ENCODE results near the gene CALN1.

Gene CALN1

DNA sequence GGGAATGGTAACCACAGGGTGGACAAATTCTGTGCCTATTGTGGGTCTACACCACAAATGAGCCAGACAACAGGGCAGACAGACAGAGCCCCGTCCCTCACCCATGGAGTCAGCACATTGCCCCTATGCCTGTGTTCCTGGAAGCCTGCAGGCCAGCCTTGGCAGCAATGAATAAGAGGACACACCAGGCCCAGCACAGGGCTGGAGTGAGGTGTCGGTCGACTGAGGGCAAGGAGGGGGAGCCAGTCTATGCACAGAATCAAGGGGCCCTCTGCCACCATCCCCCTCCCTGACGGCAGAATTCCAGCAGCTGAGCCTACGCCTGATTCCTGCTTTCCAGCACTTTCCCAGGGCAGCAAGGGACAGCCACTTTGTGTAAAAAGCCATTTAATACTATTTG is 98.2 kb downstream of the CALN1 start:
- no peak for DNase-seq (ENCODE audit: low read depth)
- no peak overlapping the region for H3K4me3 ChIP-seq (replicated peaks; ENCODE audit: low read depth, low read length)
- TF ChIP-seq, protein P1, sequence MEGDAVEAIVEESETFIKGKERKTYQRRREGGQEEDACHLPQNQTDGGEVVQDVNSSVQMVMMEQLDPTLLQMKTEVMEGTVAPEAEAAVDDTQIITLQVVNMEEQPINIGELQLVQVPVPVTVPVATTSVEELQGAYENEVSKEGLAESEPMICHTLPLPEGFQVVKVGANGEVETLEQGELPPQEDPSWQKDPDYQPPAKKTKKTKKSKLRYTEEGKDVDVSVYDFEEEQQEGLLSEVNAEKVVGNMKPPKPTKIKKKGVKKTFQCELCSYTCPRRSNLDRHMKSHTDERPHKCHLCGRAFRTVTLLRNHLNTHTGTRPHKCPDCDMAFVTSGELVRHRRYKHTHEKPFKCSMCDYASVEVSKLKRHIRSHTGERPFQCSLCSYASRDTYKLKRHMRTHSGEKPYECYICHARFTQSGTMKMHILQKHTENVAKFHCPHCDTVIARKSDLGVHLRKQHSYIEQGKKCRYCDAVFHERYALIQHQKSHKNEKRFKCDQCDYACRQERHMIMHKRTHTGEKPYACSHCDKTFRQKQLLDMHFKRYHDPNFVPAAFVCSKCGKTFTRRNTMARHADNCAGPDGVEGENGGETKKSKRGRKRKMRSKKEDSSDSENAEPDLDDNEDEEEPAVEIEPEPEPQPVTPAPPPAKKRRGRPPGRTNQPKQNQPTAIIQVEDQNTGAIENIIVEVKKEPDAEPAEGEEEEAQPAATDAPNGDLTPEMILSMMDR (IDR thresholded peaks at IDR 0.05; ENCODE audit: low read length, missing control alignments): no peak

DNA sequence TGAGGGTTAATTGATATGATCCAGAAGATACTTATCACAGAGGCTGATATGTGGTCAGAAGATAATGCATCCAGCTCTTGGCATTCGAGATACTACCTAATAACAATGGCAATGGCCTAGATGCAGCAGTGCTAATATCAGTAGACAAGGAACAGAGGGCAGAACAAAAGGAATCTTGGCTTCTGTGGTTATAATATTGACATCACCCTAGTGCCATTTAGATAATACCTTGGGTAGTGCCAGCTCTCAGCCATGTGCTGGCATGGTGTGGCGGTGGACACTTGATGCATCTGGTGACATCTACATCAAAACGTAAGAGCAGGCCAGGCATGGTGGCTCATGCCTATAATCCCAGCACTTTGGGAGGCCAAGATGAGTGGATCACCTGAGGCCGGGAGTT is 101.8 kb downstream of the CALN1 start:
- no peak for DNase-seq (ENCODE audit: low read depth)
- TF ChIP-seq, protein P1 (IDR thresholded peaks at IDR 0.05; ENCODE audit: low read length, missing control alignments): no peak
- no peak overlapping the region for H3K4me3 ChIP-seq (replicated peaks; ENCODE audit: low read depth, low read length)

DNA sequence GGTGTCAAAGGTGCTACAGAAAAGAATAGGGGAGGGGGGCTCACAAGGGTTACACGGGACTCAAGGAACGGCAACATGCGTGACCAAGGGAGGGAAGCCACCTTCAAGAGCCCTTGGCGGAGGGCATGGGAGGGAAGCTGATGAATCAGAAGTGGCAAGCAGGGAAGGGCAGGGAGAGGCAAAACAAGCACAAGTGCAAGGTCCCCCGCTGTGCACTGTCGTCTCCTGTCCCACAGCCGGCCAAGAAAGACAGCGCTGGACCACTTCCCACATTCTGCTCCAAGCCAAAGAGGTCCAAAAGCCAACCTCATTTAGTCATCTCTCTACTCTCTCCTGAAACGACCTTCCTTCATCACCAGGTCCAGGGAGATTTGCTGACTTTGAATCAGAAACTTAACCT is 102.7 kb downstream of the CALN1 start:
- DNase-seq (ENCODE audit: low read depth): no peak
- TF ChIP-seq, protein P1 (IDR thresholded peaks at IDR 0.05; ENCODE audit: low read length, missing control alignments): no peak
- no peak overlapping the region for H3K4me3 ChIP-seq (replicated peaks; ENCODE audit: low read depth, low read length)

DNA sequence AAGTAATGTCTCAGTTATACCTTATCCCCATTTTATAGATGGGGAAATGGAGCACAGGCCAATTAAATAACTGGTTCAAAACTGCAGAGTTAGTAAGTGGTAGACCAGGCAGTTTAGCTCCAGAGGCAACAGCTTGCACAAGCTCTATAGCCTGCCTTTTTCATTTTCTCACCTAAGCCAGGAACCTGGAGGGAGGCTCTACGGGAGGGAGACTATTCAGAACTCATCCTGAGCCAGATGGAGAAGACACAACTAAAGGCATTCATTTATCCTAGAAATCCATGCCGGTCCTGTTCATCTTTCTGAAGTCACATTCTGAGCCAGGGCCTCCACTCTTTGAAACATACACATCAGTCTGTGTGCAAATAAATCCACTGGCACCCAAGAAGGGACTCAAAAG is 103.2 kb downstream of the CALN1 start:
- TF ChIP-seq, protein P1 (IDR thresholded peaks at IDR 0.05; ENCODE audit: low read length, missing control alignments): no peak
- DNase-seq (ENCODE audit: low read depth): no peak
- no peak overlapping the region for H3K4me3 ChIP-seq (replicated peaks; ENCODE audit: low read depth, low read length)

DNA sequence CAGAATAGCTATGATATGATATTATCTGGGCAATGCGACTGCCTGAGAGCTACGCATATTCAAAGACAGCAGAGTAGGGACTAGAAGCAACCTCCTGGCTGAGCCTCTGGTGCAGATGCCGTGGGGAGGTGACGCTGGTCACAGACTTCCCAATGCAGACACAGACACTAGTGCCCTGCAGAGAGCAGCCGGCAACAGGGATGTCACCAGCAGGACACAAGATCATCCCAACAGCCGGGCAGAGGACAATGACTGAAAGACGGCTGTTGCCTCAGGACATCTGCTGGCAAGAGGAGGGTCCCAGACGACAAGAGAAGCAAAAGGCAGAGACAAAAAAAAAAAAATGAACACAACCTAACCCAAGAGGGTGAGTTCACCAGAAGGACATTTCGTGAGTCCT is 104.6 kb downstream of the CALN1 start:
- H3K4me3 ChIP-seq (replicated peaks; ENCODE audit: low read depth, low read length): no peak overlapping the region

DNA sequence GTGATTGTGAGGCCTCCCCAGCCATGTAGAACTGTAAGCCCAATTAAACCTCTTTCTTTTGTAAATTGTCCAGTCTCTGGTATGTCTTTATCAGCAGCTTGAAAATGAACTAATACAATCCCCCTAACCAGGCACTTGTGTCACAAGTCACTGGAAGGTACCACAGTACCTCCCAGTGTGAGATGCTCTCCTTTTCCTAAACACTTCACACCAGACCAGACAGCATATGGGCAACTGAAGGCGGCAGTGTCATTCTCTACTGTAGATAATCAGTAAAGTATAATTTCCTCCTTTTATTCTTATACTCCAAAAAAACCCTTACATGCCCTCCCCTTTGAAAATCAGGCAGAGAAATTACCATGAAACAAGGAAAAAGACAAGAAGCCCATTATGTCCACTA is 113.2 kb downstream of the CALN1 start:
- no peak for DNase-seq (ENCODE audit: low read depth)
- TF ChIP-seq, protein P1 (IDR thresholded peaks at IDR 0.05; ENCODE audit: low read length, missing control alignments): no peak
- H3K4me3 ChIP-seq (replicated peaks; ENCODE audit: low read depth, low read length): no peak overlapping the region

More for the DNA sequence above, 104.6 kb downstream of the CALN1 start:
- TF ChIP-seq, protein P1 (IDR thresholded peaks at IDR 0.05; ENCODE audit: low read length, missing control alignments): no peak
- DNase-seq (ENCODE audit: low read depth): no peak

DNA sequence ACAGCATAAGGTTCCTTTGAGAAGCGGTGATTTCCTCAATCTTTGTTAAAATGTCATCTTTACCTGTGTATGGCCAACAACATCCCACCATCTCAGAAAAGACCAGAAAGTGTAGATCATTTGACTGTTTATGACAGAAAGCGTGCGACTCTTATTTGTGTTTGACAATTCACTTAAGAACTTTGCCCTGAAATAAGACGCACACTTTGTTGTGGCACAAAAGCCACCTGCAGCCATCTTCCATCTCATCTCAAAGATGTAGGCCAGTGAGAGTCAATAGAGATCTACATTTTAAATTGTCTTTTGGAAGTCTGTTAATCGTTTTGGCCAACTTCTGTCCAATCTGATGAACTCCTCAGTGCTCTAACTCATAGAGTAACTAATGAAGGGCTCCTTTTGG is 114.0 kb downstream of the CALN1 start:
- TF ChIP-seq, protein P1 (IDR thresholded peaks at IDR 0.05; ENCODE audit: low read length, missing control alignments): no peak
- no peak overlapping the region for H3K4me3 ChIP-seq (replicated peaks; ENCODE audit: low read depth, low read length)
- DNase-seq (ENCODE audit: low read depth): no peak
